CD4-positive, alpha-beta T cell treated with Interleukin-12 subunit alpha and Interleukin-12 subunit beta, for 1 hour (primary cell): ENCODE measurements around the gene PLPPR3.
"Not testable (repeated sequence)": the region's sequence is repeated elsewhere in the genome, so short reads cannot be mapped to it uniquely, and the experiment has no call there.

Experiments used
- DNase-seq: peaks from one replicate; pipeline ENCODE4 v3.0.0-alpha.2; 2020

Gene PLPPR3

DNA sequence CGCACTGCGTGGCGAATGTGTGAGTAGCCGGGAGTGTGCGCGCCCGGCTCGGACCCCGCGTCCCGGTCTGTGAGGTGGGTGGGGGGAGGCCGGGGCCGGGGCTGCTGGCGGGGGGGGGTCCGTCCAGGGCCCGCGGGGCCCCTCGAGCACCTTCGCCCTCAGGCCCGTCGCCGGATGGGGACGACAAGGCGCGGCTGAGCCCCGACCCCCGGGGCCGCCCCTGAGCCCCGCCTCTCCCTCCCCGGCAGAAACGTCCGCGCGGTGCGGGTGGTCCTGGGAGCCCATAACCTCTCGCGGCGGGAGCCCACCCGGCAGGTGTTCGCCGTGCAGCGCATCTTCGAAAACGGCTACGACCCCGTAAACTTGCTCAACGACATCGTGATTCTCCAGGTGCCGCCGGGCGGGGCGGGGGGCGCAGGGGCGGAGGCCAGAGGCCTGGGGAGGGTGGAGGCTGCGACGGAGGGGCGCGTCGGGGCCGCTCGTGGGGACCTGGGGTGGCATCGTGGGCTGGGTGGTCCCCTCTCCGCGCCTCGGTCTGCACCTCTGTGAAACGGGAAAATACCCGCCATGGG lies 31.3 kb upstream of the PLPPR3 start:
- no peak for DNase-seq

DNA sequence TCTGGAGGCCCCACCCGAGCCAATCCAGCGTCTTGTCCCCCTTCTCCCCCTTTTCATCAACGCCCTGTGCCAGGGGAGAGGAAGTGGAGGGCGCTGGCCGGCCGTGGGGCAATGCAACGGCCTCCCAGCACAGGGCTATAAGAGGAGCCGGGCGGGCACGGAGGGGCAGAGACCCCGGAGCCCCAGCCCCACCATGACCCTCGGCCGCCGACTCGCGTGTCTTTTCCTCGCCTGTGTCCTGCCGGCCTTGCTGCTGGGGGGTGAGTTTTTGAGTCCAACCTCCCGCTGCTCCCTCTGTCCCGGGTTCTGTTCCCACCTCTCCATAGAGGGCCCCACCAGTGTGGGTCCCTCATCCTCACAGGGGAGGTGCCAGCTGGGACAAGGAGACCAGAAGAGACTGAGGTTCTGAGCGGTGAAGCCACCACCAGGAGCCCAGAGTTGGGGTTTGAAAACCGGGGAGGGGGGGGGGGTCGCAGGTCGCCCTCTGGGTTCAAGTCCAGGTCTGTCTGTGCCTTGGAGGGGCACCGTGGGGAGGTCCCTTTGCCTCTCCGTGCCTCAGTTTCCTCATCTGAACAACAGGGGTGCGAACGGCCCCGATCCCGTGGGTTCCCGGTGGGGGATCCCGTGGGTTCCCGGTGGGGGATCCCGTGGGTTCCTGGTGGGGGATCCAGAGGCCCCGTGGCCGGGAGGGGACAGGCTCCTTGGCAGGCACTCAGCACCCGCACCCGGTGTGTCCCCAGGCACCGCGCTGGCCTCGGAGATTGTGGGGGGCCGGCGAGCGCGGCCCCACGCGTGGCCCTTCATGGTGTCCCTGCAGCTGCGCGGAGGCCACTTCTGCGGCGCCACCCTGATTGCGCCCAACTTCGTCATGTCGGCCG lies 30.6 kb upstream of the PLPPR3 start, which contains the start of gene ELANE:
Gene ELANE (plus strand): TSS at position 168 of the 878 bp plus-strand sequence. CDS start 26 bp downstream, at position 194.
- no peak for DNase-seq

DNA sequence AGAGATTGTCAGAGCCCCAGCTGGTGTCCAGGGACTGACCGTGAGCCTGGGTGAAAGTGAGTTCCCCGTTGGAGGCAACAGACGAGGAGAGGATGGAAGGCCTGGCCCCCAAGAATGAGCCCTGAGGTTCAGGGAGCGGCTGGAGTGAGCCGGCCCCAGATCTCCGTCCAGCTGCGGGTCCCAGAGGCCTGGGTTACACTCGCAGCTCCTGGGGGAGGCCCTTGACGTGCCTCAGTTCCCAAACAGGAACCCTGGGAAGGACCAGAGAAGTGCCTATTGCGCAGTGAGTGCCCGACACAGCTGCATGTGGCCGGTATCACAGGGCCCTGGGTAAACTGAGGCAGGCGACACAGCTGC lies 29.2 kb upstream of the PLPPR3 start:
- DNase-seq, result no peak

DNA sequence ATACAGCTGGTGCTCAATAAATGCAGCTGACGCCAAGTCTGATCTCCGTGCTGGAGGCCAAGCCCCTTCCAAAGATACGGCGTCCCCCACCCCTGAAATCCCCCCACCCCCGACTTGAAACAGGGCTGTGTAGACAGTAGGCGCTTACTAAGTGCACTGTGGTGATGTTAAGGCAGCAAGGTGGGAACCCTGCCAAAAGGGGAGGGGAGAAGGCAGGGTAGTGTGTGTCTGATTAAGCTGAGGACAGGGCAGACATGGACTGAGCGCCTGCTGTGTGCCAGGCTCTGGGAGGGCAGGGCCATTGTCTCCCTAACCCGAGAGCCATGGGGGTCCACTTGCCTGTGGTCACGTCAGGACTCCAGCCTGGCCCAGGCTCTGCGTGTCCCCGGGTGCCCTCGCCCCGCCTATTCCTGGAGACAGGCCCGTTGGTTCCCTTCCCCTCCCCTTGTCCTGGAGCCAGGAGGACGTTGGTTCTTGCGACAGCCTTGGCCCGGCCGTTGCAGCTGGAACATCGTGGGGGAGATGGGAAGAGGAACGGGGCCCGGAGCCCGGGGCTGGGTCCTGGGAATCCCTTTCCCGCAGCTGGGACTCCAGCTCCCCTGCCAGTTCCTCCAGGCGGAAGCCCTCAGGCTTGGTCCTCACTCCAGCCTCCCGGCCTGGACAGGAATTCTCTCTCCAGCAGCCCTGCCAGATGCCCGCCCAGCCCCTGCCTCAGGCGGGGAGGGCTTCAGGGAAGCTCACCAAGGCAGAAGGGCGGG lies 28.6 kb upstream of the PLPPR3 start:
- no peak for DNase-seq

DNA sequence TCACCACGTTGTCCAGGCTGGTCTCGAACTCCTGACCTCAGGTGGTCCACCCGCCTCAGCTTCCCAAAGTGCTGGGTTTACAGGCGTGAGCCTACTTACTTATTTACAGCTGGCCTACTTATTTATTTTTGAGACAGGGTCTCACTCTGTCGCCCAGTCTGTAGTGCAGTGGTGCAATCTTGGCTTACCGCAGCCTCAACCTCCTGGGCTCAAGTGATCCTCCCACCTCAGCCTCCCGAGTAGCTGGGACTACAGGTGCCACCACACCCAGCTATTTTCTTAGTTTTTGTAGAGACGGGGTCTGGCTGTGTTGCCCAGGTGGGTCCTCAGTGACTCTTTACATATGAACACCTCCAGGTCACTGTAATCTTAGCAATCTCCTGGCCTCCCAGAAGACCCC lies 27.4 kb upstream of the PLPPR3 start:
- not testable (repeated sequence) for DNase-seq

DNA sequence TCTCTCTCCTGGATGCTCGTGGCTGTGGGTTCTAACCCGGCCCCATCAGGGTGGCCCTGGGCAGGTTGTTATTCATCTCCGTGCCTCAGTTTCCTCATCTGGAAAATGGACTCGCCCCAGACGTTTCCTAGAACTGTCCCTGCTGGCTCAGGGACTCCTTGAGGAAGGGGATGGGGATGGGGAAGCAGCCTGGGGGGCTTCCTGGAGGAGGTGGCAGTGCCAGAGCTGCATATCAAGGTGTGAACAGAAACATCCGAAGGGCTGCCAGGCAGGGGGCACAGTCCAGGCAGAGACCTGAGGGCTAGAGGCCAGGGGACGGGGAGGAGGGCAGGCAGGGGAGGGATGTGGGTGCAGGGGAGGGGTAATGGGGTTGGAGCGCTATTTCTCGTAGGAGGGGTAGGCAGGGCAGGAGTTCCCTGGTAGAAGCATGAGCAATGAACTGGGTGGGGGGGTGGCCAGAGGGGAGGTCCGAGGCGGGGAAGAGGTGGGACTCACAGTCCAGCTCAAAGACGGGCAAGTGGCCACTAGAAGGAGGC lies 26.7 kb upstream of the PLPPR3 start:
- no peak for DNase-seq

DNA sequence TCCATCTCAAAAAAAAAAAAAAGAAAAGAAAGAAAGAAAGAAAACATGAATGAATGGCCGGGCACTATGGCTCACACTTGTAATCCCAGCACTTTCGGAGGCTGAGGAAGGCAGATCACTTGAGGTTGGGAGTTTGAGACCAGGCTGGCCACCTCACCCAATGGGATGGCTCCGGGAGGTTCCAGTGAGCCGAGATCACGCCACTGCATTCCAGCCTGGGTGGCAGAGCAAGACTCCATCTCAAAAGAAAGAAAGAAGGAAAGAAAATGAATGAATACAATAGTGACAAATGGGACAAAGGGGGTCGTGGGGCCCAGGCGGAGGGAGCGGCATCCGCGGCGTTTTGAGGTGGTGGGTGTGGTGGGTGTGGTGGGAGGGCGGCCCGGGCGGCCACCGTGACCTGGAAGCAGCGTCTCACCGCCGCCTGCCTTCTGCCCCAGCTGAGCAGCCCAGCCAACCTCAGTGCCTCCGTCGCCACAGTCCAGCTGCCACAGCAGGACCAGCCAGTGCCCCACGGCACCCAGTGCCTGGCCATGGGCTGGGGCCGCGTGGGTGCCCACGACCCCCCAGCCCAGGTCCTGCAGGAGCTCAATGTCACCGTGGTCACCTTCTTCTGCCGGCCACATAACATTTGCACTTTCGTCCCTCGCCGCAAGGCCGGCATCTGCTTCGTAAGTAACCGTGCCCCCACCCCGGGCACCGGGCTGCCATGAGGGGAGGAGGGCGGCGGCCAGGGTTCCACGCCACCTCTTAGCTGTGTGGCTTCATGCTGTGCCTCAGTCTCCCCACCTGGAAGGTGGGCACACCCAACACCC lies 24.2 kb upstream of the PLPPR3 start:
- DNase-seq, result no peak

DNA sequence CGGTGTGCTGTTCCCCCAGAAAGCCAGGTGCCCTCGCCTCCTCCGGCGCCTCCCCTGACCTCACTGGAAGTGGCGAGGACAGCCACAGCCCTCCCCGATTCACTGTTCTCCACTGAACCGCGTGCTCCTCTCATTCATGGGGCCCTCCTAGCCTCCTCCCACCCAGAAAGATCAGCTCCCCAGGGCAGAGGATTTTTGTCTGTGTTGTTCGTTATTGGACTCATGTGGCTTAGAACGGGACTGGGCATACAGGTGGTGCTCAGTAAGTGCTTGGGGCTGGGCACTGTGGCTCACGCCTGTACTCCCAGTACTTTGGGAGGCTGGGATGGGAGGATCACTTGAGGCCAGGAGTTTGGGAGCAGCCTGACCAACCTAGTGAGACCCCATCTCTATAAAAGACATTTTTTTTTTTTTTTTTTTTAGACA lies 22.8 kb upstream of the PLPPR3 start:
- DNase-seq, result no peak

DNA sequence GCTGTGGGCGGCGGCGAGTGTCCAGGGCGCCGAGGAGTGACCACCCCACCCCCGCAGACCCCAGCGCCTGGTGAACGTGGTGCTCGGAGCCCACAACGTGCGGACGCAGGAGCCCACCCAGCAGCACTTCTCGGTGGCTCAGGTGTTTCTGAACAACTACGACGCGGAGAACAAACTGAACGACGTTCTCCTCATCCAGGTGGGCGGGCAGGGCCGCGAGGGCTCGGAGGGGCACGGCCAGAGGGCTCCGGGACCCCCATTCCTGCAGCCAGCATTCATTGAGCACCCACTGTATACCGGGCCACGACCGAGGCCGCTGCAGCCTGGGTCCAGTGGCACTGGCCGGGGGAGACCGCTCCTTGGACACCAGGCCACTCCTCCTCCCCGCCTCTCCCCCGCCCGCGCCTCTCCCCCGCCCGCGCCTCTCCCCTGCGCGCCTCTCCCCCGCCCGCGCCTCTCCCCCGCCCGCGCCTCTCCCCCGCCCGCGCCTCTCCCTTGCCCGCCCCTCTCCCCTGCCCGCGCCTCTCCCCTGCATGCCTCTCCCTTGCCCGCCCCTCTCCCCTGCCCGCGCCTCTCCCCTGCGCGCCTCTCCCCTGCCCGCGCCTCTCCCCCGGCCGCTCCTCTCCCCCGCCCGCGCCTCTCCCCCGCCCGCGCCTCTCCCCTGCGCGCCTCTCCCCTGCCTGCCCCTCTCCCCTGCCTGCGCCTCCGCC lies 22.2 kb upstream of the PLPPR3 start:
- no peak for DNase-seq

DNA sequence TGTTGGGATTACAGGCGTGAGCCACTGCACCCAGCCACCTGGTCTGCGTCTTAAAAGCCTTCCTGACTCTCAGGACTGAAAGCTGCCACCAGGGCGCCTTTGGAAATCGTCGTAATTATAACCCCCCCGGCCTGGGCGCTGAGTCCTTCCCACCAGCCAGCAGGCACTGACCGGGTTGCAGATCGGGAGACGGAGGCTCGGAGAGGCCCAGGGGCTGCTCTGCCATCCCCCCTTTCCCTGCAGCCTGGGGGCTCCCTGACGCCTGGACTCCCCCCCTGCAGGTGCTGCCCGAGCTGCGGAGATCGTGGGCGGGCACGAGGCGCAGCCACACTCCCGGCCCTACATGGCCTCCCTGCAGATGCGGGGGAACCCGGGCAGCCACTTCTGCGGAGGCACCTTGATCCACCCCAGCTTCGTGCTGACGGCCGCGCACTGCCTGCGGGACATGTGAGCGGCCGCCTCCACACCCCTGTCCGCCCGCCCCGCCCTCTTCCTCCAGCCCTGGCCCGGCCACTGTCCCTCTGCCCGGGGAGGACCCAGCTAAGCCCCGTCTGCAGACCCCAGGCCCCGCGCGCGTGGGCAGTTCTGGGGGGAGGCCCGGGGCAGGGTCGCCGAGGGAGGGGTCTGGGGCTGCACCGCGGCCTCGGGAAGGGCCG lies 21.6 kb upstream of the PLPPR3 start:
- DNase-seq, result no peak

DNA sequence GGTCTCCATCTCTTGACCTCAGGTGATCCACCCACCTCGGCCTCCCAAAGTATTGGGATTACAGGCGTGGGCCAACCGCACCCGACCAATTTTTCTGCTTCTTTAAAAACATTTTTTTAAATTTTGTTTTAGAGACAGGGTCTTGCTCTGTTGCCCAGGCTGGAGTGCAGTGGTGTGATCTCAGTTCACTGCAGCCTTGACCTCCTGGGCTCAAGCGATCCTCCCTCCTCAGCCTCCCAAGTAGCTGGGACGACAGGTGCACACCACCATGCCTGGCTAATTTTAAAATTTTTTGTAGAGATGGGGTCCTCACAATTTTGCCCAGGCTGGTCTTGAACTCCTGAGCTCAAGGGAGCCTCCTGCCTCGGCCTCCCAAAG lies 21.0 kb upstream of the PLPPR3 start:
- not testable (repeated sequence) for DNase-seq

DNA sequence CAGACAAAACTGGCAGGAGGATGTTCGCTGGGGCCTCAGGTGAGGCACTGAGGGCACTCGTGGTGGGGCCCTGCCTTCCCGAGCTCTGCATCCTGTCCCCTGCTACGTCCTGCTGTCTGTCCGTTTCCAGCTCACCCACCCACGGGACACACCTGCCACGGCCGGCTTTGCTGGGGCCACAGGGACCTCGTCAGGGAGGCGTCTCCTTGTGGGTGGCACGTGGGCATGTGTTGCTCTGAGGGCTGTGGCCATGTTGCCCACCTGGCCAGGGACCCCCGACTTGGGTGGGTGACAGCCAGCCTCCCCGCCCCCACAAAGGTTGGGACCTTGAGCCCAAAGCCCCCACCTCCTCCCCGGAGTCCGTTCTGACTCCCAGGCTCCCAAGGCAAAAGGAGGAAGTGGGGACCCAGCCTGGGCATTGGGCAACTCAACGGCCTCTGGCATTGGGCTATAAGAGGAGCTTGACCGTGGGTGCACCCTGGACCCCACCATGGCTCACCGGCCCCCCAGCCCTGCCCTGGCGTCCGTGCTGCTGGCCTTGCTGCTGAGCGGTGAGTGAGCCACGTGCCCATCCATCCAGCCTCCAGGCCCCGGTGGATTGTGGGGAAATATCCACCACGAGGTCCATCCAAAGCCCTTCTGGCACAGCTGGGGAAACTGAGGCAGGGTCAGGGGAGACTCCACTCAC lies 18.9 kb upstream of the PLPPR3 start, which contains the start of gene PRTN3:
Gene PRTN3 (plus strand): TSS at position 481 of the 688 bp plus-strand sequence. CDS start 10 bp downstream, at position 491.
- DNase-seq, result no peak

DNA sequence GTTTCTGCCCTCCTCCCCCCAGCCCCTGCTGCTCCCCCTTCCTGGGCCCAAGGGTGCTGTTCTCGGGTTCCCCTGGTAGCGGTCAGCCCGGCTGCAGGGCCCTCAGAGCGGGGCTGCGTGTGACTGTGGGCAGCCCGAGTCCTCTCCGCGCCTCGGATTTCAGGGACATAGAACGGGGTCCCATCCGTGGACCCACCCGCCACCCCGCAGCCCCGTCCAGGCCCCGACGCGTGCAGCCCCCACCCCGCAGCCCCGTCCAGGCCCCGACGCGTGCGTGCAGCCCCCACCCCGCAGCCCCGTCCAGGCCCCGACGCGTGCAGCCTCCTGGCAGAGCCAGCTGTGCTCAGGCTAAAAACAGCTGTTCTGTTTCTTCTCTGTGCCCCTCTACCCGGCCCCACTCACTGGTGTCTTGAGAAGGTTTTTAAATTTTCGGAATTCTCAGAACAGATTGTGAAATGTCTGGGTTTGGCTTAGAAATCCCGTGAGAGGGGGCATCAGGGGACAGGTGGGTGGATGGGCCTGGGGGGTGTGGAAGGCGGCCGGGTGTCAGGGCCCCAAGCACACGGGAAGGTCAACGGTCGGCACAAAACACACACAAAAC lies 13.6 kb upstream of the PLPPR3 start:
- no peak for DNase-seq

DNA sequence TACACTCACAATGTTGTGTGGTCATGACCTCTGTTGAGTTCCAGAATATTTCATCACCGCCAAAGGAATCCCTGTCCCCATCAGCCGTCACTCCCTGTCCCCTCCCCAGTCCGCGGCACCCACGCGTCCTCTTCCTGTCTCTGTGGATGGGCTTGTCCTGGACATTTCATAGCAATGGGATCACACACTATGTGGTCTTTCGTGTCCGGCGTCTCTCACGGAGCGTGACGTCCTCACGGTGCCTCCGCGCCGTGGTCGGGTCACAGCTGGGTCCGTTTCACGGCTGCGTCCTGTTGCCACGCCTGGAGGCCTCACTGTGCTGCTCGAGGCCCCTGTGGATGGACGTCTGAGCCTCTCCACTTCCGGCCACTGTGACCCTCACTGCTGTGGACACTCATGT lies 12.5 kb upstream of the PLPPR3 start:
- no peak for DNase-seq

DNA sequence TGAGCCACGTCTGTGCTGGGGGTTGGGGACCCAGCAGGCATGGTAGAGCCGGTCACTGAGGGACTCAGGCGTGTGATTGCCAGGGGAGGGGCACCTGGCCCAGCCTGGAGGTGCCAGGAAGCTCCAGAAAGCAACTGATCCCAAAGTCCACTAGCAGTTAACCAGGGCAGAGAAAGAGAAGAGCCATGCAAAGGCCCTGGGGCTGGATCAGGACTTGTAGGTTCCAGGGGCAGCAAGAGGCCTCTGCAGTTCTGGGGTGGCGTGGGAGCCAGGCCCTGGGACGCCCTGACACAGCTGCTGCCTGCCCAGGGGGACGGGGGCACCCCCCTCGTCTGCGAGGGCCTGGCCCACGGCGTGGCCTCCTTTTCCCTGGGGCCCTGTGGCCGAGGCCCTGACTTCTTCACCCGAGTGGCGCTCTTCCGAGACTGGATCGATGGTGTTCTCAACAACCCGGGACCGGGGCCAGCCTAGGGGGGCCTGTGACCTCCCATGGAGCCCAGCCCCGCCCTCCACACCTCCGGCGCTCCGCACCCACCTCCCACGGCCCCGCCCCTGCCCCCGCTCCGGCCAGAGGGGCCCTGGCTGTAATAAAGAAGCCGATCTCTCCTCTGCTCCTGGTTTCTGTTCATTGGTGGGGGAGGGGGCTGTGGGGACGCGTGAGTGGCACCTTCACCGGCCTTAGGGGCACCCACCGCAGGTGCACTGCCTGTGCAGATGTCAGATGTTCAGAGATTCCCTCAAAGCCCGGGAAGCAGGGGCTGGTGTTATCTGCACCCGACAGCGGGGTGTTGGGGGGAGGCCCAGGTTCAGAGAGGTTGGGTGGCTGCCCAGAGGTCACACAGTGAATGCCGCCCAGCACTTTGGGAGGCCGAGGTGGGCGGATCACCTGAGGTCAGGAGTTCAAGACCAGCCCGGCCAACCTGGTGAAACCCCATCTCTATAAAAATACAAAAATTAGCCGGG lies 9.9 kb upstream of the PLPPR3 start:
- DNase-seq, result no peak

DNA sequence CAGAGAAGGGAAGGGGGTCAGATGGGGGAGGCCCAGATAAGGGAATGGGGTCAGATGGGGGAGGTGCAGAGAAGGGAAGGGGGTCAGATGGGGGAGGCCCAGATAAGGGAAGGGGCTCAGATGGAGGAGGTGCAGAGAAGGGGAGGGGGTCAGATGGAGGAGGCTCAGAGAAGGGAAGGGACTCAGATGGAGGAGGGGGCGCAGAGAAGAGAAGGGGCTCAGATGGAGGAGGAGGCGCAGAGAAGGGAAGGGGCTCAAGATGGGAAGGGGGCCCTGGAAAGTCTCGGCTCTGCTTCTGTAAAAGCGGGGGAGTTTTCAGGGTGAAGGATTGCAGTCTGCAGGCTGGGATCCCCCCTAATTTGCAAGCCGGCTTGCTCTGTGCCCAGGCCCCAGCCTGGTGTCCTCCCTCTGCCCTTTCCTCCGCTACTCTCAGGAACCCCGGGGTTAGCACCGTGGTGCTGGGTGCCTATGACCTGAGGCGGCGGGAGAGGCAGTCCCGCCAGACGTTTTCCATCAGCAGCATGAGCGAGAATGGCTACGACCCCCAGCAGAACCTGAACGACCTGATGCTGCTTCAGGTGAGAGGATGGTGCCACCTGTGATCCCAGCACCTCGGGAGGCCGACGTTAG lies 7.5 kb upstream of the PLPPR3 start:
- DNase-seq, result no peak

DNA sequence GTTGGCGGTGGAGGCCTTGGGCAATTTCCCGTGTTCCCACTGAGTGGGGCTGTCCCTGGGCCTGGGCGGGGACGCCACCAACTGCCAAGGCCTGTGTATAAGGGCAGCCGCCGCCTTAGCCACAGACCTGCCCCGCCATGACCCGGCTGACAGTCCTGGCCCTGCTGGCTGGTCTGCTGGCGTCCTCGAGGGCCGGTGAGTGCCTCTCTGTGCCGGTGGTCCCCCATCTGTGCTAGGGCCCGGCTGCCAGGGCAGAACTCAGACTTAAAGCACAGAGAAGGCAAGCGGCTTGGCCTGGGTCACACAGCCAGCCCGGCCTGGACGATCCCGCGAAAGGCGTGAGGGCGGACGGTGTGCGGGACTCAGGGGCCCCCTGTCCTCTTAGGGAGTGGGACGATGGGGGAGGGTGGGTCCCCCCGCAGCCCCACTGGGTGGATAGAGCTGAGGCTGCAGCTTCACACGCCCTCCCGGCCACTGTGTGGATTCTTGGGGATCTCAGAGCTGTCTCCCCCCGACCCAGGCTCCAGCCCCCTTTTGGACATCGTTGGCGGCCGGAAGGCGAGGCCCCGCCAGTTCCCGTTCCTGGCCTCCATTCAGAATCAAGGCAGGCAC lies 6.1 kb upstream of the PLPPR3 start, which contains the start of gene AZU1:
Gene AZU1 (plus strand): TSS at position 128 of the 612 bp plus-strand sequence. CDS start 10 bp downstream, at position 138.
- no peak for DNase-seq

DNA sequence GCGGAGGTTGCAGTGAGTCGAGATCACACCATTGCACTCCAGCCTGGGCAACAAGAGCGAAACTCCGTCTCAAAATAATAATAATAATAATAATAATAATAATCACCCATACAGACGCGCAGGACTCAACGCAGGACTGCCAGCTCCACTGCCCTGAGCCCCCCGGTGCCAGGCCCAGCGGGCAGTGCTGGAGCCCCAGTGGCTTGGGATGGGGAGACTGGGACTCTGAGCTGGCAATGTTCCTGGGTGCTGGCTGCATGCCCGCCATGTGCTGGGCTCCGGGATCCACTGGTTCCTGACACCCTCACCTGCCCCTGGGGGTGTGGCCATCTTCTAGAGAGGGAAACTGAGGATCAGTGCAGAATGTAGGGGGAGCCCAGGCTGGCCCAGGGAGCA lies 5.6 kb upstream of the PLPPR3 start:
- no peak for DNase-seq
